Stomach (tissue), 9 donors: Measurements from ENCODE around the gene JMJD7. TPM values are rescaled to one million over a fixed set of nuclear protein-coding genes. Genes with fewer than 3 reads are reported as not detected.

Experiments
- DNase-seq, 2 donors: peaks; one replicate each; pipeline versions ENCODE4 v3.0.0 to v3.0.0-alpha.2; 2013 to 2019
- H3K27ac ChIP-seq, 5 donors: fragments of 200-600 bp in 4 of 5; sonication (generic) in 4 of 5; one replicate each; pipeline ENCODE4 v1.5.1; 2013 to 2019; ENCODE audit warnings: mild to moderate bottlenecking in 1 of 5, moderate library complexity in 1 of 5
- H3K27me3 ChIP-seq, 3 donors: fragments of 200-600 bp; sonication (generic); one replicate each; pipeline ENCODE4 v1.5.1; 2017 to 2019; ENCODE audit warnings: mixed run types in 1 of 3
- H3K36me3 ChIP-seq, 4 donors: fragments of 200-600 bp; sonication (generic); 1 replicate in 3 of 4; 2 replicates in 1 of 4; pipeline ENCODE4 v1.5.1; 2016 to 2019
- H3K4me1 ChIP-seq, 4 donors: fragments of 200-600 bp; sonication (generic); one replicate each; pipeline ENCODE4 v1.5.1; 2016 to 2019
- H3K4me3 ChIP-seq, 4 donors: fragments of 200-600 bp; sonication (generic) in 3 of 4; one replicate each; pipeline ENCODE4 v1.5.1; 2016 to 2019; ENCODE audit warnings: mild to moderate bottlenecking in 1 of 4
- H3K9me3 ChIP-seq, 4 donors: fragments of 200-600 bp; sonication (generic); one replicate each; pipeline ENCODE4 v1.5.1; 2016 to 2019
- EP300 ChIP-seq: sonication (generic); formaldehyde crosslinking; IDR thresholded peaks from one replicate; pipeline ENCODE4 v1.6.1; 2017; ENCODE audit warnings: antibody characterized with exemption
- POLR2A ChIP-seq, 4 donors: fragments of 450-650 bp; IDR thresholded peaks; one replicate each; pipeline ENCODE4 v1.6.1; 2016; ENCODE audit warnings: antibody characterized with exemption in 4 of 4, control low read depth in 2 of 4, mild to moderate bottlenecking in 1 of 4, moderate library complexity in 1 of 4
- POLR2AphosphoS5 ChIP-seq, 3 donors: sonication (generic); formaldehyde crosslinking; IDR thresholded peaks; one replicate each; pipeline ENCODE4 v1.6.1; 2016; ENCODE audit warnings: antibody characterized with exemption in 3 of 3
- WGBS, 5 donors: extraction: QIAGEN DNeasy Blood & Tissue Kit in 3 of 5; methylation state at CpG; one replicate each; pipeline versions ENCODE4 v1.1.5 to v1.1.7; 2013 to 2018; 5-methylcytosine and 5-hydroxymethylcytosine counted together
- intact Hi-C: fragments of 100-400 bp; cut with DNase I; formaldehyde crosslinking; loops from one replicate; pipeline ENCODE4 v1.15.1; 2023; ENCODE audit warnings: low total_unique reads
- polyA plus RNA-seq, 3 donors: library from polyadenylated mRNA; stranded (reverse); fragments of 200-250 nt; gene quantifications; one replicate each; pipeline ENCODE4 v1.2.3, GENCODE V29; 2013
- total RNA-seq, 5 donors: library from RNA; depleted of rRNA; stranded (reverse); fragments of >200 nt; gene quantifications; one replicate each; pipeline versions ENCODE4 v1.1.0 to v1.2.3, GENCODE V29; 2014 to 2016
- TF ChIP-seq, protein P1 (sequence below), 7 experiments: fragments of 450-650 bp in 4 of 7; fragments of 200-600 bp in 3 of 7; sonication (generic) in 3 of 7; IDR thresholded peaks; one replicate each; pipeline ENCODE4 v1.5.1; 2016 to 2019; ENCODE audit warnings: antibody characterized with exemption in 7 of 7, control low read depth in 2 of 7, mild to moderate bottlenecking in 1 of 7
- donor health status: healthy with polysubstance abuse.
- donor health status: Bipolar disorder and iron deficiency.
- donor health status: healthy.

JMJD7 gene
- total and polyA plus RNA-seq, 8 donors = 0.55 to 24.2 (median 10.0) TPM; not detected in 2

DNA sequence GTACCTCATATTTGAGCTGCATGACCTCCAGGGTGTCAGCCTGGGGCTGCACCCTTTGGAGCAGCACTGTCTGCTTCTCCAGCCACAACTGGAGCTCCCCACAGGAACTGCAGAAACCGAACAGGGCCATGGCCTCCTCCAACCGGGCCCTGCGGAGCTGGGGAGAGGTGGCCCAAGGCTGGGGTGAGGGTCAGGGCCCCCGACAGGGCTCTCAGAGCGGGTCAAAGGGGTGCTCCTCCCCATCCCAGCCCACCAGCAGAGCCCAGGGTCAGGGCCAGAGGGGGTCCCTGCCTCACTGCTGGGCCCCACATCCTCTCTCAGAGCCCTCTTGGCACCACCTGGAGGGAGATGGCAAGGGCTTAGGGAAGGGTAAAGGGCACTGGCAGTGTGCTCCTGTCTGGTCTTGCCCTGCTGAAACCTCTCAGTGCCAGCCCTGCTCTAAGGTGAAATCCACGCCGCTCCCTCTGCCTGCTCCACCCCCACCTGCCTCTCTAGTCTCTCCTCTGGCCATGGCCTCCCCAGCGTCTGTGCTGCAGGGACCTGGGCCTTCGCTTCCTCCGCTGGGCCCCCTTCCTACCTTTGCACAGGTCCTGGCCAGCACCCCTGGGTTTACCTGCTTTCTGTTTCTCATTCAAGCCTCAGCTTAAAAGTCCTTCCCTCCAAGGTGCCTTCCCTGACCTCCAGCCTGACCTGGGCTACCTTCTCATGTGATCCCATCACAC lies 52.4 kb downstream of the JMJD7 start:
- no peaks in the 10 kb centered on the region for H3K9me3 ChIP-seq

DNA sequence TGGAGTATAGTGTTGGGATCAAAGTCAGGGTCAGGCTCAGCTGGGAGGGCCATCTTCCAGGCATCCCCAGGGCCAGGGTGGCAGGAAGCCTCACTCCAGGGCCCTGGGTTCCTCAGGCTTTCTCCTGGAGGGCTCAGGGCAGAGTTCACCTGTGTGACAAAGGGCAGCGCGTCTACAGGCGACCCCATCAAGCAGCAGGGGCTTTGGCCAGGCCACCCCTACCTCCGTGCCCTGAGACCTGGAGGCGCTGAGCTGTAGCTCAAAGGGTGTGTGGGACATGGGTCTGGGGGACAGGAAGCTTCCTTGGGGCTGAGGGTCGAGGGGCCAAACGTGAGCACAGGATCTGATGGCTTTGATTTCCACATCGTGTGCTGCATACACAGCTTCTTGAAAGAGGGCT lies 53.2 kb downstream of the JMJD7 start:
- DNase-seq = no peak
- no peak overlapping the region for H3K4me3 ChIP-seq
- intact Hi-C loops = no loop called here
- peaks cover 12 to 34% (median 22%) of the 10 kb centered on the region in 4 donors for H3K4me1 ChIP-seq
- TF ChIP-seq POLR2AphosphoS5 (IDR thresholded peaks at IDR 0.05) = no peak
- no peak for TF ChIP-seq POLR2A (IDR thresholded peaks at IDR 0.05)
- TF ChIP-seq, protein P1, sequence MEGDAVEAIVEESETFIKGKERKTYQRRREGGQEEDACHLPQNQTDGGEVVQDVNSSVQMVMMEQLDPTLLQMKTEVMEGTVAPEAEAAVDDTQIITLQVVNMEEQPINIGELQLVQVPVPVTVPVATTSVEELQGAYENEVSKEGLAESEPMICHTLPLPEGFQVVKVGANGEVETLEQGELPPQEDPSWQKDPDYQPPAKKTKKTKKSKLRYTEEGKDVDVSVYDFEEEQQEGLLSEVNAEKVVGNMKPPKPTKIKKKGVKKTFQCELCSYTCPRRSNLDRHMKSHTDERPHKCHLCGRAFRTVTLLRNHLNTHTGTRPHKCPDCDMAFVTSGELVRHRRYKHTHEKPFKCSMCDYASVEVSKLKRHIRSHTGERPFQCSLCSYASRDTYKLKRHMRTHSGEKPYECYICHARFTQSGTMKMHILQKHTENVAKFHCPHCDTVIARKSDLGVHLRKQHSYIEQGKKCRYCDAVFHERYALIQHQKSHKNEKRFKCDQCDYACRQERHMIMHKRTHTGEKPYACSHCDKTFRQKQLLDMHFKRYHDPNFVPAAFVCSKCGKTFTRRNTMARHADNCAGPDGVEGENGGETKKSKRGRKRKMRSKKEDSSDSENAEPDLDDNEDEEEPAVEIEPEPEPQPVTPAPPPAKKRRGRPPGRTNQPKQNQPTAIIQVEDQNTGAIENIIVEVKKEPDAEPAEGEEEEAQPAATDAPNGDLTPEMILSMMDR (IDR thresholded peaks at IDR 0.05) = no peak
- TF ChIP-seq EP300 = no peak
- H3K36me3 ChIP-seq = no peaks in the 10 kb centered on the region
- H3K9me3 ChIP-seq = no peaks in the 10 kb centered on the region
- peaks cover 0 to 29% (median 11%) of the 10 kb centered on the region in 3 donors for H3K27me3 ChIP-seq
- no peak overlapping the region for H3K27ac ChIP-seq
- WGBS, 5 donors = 82 to 90% (median 89%) methylated on average over 8 of the region's 8 CpGs

More for the DNA sequence above, 52.4 kb downstream of the JMJD7 start:
- Histone ChIP-seq H3K27ac (no peak overlapping the region), H3K36me3 (no peaks in the 10 kb centered on the region), H3K4me1 (peaks cover 12 to 34% (median 22%) of the 10 kb centered on the region in 4 donors), H3K4me3 (no peak overlapping the region), H3K27me3 (peaks cover 0 to 29% (median 11%) of the 10 kb centered on the region in 3 donors)
- no peak for TF ChIP-seq POLR2AphosphoS5 (IDR thresholded peaks at IDR 0.05)
- no peak for TF ChIP-seq EP300
- TF ChIP-seq, protein P1 (IDR thresholded peaks at IDR 0.05) = no peak
- no peak for TF ChIP-seq POLR2A (IDR thresholded peaks at IDR 0.05)
- intact Hi-C loops = no loop called here
- 89 to 100% (median 94%) methylated on average over 5 to 10 of the region's 10 CpGs for WGBS, 5 donors
- DNase-seq = no peak

- Histone ChIP-seq H3K4me3 (peak overlapping the region; percentile 39 to 45 (median 42)), H3K27me3 (peaks cover 0 to 29% (median 11%) of the 10 kb centered on the region in 3 donors), H3K9me3 (no peaks in the 10 kb centered on the region), H3K27ac (peak overlapping the region in 1 of 5 donors; percentile 13), H3K4me1 (peaks cover 12 to 30% (median 22%) of the 10 kb centered on the region in 4 donors), H3K36me3 (no peaks in the 10 kb centered on the region)
- intact Hi-C loops = no loop called here
- no peak for TF ChIP-seq EP300
- TF ChIP-seq, protein P1 (IDR thresholded peaks at IDR 0.05) = no peak
- no peak for TF ChIP-seq POLR2A (IDR thresholded peaks at IDR 0.05)
- TF ChIP-seq POLR2AphosphoS5 (IDR thresholded peaks at IDR 0.05) = no peak
- 31 to 48% (median 35%) methylated on average over 5 to 10 of the region's 10 CpGs for WGBS, 5 donors
- no peak for DNase-seq
Measured at GRCh38 chr15:41881550-41881919, 53.6 kb downstream of the JMJD7 start.

DNA sequence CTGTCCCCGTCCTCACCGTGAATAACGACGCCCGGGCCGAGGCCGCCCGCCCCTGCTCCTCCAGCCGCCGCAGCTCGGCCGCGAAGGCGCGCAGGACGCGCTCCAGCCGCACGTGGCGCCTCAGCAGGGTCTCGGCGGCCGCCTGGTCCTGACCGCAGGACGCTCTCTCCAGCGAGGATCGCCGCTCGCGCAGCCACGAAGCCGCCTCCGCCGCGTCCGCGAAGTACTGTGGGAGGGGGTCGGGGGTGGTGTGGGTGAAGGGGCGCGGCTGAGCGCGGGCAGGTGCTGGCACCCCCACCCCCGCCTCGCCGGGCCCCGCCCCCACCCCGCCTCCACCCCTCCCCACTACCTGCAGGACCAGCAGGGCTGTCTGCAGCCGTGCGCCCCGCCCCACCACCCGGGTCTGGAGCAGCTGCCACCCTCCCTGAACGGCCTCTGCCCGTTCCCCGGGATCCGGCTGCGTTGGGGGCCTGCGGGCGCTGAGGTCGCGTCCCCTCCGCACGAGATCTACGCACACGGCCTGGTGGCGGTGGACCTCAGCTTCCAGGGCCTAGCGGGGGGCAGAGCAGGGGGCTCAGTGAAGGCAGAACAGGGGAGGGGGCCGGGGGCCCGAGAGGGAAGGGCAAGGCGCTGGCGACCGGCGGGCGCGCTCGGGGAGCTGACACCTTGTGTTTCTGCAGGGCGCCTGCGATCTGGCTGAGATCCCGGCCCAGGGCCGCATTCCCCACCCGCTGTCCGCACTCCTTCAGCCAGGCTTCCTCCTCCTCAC lies 54.2 kb downstream of the JMJD7 start:
- Histone ChIP-seq H3K4me1 (peaks cover 12 to 25% (median 22%) of the 10 kb centered on the region in 4 donors), H3K36me3 (no peaks in the 10 kb centered on the region), H3K27ac (peak overlapping the region in 1 of 5 donors; percentile 13), H3K9me3 (no peaks in the 10 kb centered on the region), H3K4me3 (peak overlapping the region; percentile 39 to 45 (median 42)), H3K27me3 (peaks cover 0 to 29% (median 11%) of the 10 kb centered on the region in 3 donors)
- WGBS, 5 donors = 8 to 30% (median 11%) methylated on average over 24 to 81 of the region's 81 CpGs
- intact Hi-C loops = no loop called here
- TF ChIP-seq EP300 (no peak), POLR2AphosphoS5 (IDR thresholded peaks at IDR 0.05) (no peak), POLR2A (IDR thresholded peaks at IDR 0.05) (no peak)
- TF ChIP-seq, protein P1 (IDR thresholded peaks at IDR 0.05) = no peak
- DNase-seq = peak; percentile 48 to 69
